Right lobe of liver (tissue), 6 donors: ENCODE measurements around the gene MAJIN. TPM values are rescaled to one million over a fixed set of nuclear protein-coding genes. Genes with fewer than 3 reads are reported as not detected.

Source experiments
- ATAC-seq, 4 donors: fragments of 200-7000 bp; cut with Tn5 transposase; one replicate each; pipeline ENCODE4 v1.9.1; 2020; ENCODE audit warnings: mild to moderate bottlenecking in 4 of 4, moderate library complexity in 4 of 4
- DNase-seq, 3 donors: peaks; one replicate each; pipeline ENCODE4 v3.0.0-alpha.2; 2020
- H3K27ac ChIP-seq, 3 donors: fragments of 200-600 bp; one replicate each; pipeline ENCODE4 v1.8.0; 2022
- H3K27me3 ChIP-seq, 2 donors: fragments of 200-600 bp; one replicate each; pipeline ENCODE4 v1.8.0; 2022
- H3K36me3 ChIP-seq, 4 donors: fragments of 200-600 bp; sonication (generic) in 1 of 4; one replicate each; pipeline versions ENCODE4 v1.5.1 to v1.8.0; 2017 to 2022; ENCODE audit warnings: control low read depth in 1 of 4
- H3K4me1 ChIP-seq, 4 donors: fragments of 200-600 bp; sonication (generic) in 1 of 4; one replicate each; pipeline versions ENCODE4 v1.5.1 to v1.8.0; 2017 to 2022; ENCODE audit warnings: control low read depth in 1 of 4
- H3K4me3 ChIP-seq, 3 donors: fragments of 200-600 bp; one replicate each; pipeline ENCODE4 v1.8.0; 2022
- H3K9me3 ChIP-seq, 4 donors: fragments of 200-600 bp; sonication (generic) in 1 of 4; one replicate each; pipeline versions ENCODE4 v1.5.1 to v1.8.0; 2017 to 2022; ENCODE audit warnings: control low read depth in 1 of 4
- POLR2A ChIP-seq: fragments of 450-650 bp; IDR thresholded peaks from one replicate; pipeline ENCODE4 v1.6.1; 2017; ENCODE audit warnings: antibody characterized with exemption, mild to moderate bottlenecking
- WGBS: methylation state at CpG from one replicate; pipeline ENCODE4 v1.1.6; 2018; ENCODE audit warnings: low coverage, low lambda C conversion rate; ENCODE audit not compliant: insufficient coverage; ENCODE audit errors: missing lambda C conversion rate; 5-methylcytosine and 5-hydroxymethylcytosine counted together
- intact Hi-C, 2 donors: fragments of 100-400 bp; cut with DNase I; formaldehyde crosslinking; loops; one replicate each; pipeline versions ENCODE4 v1.11.2 to v1.14.1; 2022
- total RNA-seq, 6 experiments: library from RNA; depleted of rRNA in 2 of 6; stranded (reverse); fragments of >200 nt in 2 of 6; fragmentation: NEBNext Ultra II Directional in 3 of 6; extraction: Animal tissue kit (Norgen Biotek cat#: 25700) in 3 of 6; gene quantifications; one replicate each; pipeline versions ENCODE4 v1.1.0 to v1.2.4, GENCODE V29; 2016 to 2023
- TF ChIP-seq, protein P1 (sequence below), 4 donors: fragments of 200-600 bp in 3 of 4; fragments of 450-650 bp in 1 of 4; IDR thresholded peaks; one replicate each; pipeline versions ENCODE4 v1.5.1 to v1.8.0; 2016 to 2022; ENCODE audit warnings: antibody characterized with exemption in 4 of 4, mild to moderate bottlenecking in 2 of 4
- donor health status: DM: no; HTN: yes; CAD: no.
- donor health status: DM: no; HTN: no; CAD: no.
- donor health status: DM: no; HTN: no; CAD: no.
- donor health status: DM: no; HTN: yes; CAD: no.
- donor health status: DM: no; HTN: yes; CAD: no.

Gene MAJIN
- total RNA-seq, 6 experiments from 2014 or later = 0.33 to 0.86 TPM; not detected in 4

DNA sequence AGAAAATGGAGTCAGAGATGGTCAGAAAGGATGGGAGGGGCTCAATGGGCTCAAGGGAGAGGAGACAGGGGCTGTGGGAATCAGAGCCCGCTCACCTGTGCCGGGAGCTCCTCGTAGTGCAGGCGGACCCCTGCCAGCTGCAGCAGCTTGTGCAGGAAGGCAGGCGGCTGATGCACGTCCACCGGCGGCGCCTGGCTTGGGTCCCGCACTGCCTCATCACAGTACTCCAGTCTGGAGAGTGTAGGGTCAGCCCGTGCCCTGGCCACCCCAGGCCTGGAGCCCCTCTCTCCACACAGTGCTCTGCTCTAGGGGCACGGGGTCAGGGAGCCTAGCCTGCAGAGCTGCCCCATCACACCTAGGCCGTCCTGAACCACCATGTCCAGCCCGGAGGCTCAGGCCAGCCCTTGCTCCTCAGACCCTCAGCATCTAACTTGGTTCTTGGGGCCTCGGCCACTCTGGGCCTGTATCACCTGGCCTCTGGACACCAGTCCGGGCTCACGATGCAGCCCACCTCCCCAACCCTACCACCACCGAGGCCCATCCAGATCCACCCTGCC lies 58.7 kb downstream of the MAJIN start:
- Histone ChIP-seq H3K4me1 (peaks cover 0 to 13% (median 4%) of the 10 kb centered on the region in 4 donors), H3K9me3 (no peaks in the 10 kb centered on the region), H3K27me3 (no peaks in the 10 kb centered on the region), H3K36me3 (peaks cover 5 to 55% (median 28%) of the 10 kb centered on the region in 4 donors), H3K27ac (no peak overlapping the region), H3K4me3 (no peak overlapping the region)
- WGBS = 81% methylated on average over 3 of the region's 18 CpGs
- TF ChIP-seq POLR2A = no peak
- TF ChIP-seq, protein P1, sequence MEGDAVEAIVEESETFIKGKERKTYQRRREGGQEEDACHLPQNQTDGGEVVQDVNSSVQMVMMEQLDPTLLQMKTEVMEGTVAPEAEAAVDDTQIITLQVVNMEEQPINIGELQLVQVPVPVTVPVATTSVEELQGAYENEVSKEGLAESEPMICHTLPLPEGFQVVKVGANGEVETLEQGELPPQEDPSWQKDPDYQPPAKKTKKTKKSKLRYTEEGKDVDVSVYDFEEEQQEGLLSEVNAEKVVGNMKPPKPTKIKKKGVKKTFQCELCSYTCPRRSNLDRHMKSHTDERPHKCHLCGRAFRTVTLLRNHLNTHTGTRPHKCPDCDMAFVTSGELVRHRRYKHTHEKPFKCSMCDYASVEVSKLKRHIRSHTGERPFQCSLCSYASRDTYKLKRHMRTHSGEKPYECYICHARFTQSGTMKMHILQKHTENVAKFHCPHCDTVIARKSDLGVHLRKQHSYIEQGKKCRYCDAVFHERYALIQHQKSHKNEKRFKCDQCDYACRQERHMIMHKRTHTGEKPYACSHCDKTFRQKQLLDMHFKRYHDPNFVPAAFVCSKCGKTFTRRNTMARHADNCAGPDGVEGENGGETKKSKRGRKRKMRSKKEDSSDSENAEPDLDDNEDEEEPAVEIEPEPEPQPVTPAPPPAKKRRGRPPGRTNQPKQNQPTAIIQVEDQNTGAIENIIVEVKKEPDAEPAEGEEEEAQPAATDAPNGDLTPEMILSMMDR (IDR thresholded peaks at IDR 0.05) = no peak
- no peak for ATAC-seq
- no peak for DNase-seq
- intact Hi-C loops = no loop called here

DNA sequence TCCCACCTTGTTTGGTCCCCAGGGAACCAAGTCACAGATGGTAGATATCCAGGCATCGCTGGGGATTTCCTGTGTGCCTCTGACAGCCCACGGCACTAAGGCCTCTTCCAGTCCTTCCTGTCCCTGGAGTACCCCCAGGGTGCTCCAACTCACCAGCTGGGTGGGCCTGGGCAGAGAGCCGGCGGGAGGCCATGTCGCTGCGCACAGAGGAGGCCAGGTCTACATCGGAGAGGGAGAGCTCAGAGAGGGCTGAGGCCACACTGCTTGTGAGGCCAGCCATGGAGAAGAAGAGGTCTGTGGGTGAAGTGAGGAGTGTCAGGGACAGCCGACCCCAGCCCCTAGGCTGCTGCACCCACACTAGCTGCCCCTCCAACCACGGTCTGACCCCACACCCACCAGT lies 60.2 kb downstream of the MAJIN start:
- peaks cover 5 to 68% (median 32%) of the 10 kb centered on the region in 4 donors for H3K36me3 ChIP-seq
- 68% methylated on average over 2 of the region's 9 CpGs for WGBS

DNA sequence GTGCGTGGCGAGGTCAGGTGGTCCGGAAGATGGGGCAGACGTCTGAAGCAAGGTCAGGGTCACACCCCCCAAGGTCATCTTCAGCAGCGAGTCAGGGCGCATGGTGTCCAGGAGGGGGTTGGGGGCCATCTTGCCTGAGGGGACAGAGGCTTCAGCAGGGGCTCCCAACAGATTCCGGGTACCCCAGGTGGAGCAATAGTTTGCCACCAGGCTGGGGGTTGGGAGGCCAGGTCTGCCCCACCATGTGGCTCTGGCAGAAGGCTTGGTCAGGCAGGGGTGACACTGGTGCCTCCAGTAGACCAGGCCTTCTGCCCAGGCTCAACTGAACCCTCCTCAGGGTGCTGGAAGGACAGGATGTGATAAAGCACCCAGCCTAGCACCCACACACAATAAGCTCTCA lies 60.8 kb downstream of the MAJIN start:
- H3K4me3 ChIP-seq = no peak overlapping the region
- H3K9me3 ChIP-seq = no peaks in the 10 kb centered on the region
- no peak for DNase-seq
- H3K36me3 ChIP-seq = peaks cover 5 to 72% (median 32%) of the 10 kb centered on the region in 4 donors
- no CpG with 5 or more reads among the region's 7 CpGs for WGBS
- no peak overlapping the region for H3K27ac ChIP-seq
- no peak for ATAC-seq
- peaks cover 0 to 7% (median 3%) of the 10 kb centered on the region in 4 donors for H3K4me1 ChIP-seq
- intact Hi-C loops = no loop called here
- TF ChIP-seq, protein P1 (IDR thresholded peaks at IDR 0.05) = no peak
- no peak for TF ChIP-seq POLR2A
- H3K27me3 ChIP-seq = no peaks in the 10 kb centered on the region

More for the DNA sequence above, 60.2 kb downstream of the MAJIN start:
- ATAC-seq = no peak
- TF ChIP-seq POLR2A = no peak
- TF ChIP-seq, protein P1 (IDR thresholded peaks at IDR 0.05) = no peak
- Histone ChIP-seq H3K27ac (no peak overlapping the region), H3K9me3 (no peaks in the 10 kb centered on the region), H3K4me3 (no peak overlapping the region), H3K27me3 (no peaks in the 10 kb centered on the region), H3K4me1 (peaks cover 0 to 8% (median 4%) of the 10 kb centered on the region in 4 donors)
- no peak for DNase-seq
- intact Hi-C loops = no loop called here

DNA sequence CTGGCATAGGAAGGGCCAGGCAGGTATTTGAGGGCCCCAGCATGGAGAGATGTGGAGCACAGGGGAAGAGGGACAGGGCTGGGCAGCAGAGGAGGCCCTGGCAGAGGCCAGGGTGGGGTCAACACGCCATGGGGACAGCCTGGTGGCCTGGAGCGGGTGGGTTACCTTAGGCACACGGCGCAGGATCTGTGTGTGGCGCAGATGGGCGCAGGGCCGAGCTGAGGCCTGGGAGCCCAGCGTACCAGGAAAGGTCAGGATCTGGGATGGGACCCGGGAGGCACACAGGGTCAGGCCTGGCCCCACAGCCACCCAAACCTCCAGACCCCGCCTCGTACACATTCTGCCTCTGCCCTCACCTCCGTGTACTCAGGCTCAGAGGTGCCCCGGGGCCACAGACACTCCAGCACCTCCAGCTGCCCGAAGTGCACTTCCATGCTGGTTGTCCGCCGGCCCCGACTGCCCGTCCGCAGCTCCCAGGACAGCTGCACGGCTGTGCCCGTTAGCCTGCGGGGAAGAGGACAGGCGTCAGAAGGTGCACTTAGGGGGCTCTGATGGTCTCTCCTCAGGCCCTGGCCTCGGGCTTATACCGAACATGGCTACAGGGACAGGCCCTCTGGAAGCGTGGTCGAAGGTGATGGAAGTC lies 61.3 kb downstream of the MAJIN start:
- intact Hi-C loops = no loop called here
- Histone ChIP-seq H3K27ac (no peak overlapping the region), H3K9me3 (no peaks in the 10 kb centered on the region), H3K36me3 (peaks cover 5 to 78% (median 33%) of the 10 kb centered on the region in 4 donors), H3K4me3 (no peak overlapping the region), H3K27me3 (no peaks in the 10 kb centered on the region), H3K4me1 (peaks cover 0 to 2% (median under 1%) of the 10 kb centered on the region in 4 donors)
- no CpG with 5 or more reads among the region's 27 CpGs for WGBS
- ATAC-seq (no peak), DNase-seq (no peak)
- TF ChIP-seq POLR2A = no peak
- TF ChIP-seq, protein P1 (IDR thresholded peaks at IDR 0.05) = no peak
